ENCODE measurements around the gene IPO11.
"Not testable (repeated sequence)": the region's sequence is repeated elsewhere in the genome, so short reads cannot be mapped to it uniquely, and the experiment has no call there.

IPO11 gene

DNA sequence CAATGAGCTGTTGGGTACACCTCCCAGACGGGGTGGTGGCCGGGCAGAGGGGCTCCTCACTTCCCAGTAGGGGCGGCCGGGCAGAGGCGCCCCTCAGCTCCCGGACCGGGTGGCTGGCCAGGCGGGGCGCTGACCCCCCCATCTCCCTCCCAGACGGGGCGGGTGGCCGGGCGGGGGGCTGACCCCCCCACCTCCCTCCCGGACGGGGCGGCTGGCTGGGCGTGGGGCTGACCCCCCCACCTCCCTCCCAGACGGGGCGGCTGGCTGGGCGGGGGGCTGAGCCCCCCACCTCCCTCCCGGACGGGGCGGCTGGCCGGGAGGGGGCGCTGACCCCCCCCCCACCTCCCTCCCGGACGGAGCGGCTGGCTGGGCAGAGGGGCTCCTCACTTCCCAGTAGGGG lies 100.5 kb downstream of the IPO11 start:
- not testable (repeated sequence) for DNase-seq (ENCODE audit: low read depth, low spot score)

DNA sequence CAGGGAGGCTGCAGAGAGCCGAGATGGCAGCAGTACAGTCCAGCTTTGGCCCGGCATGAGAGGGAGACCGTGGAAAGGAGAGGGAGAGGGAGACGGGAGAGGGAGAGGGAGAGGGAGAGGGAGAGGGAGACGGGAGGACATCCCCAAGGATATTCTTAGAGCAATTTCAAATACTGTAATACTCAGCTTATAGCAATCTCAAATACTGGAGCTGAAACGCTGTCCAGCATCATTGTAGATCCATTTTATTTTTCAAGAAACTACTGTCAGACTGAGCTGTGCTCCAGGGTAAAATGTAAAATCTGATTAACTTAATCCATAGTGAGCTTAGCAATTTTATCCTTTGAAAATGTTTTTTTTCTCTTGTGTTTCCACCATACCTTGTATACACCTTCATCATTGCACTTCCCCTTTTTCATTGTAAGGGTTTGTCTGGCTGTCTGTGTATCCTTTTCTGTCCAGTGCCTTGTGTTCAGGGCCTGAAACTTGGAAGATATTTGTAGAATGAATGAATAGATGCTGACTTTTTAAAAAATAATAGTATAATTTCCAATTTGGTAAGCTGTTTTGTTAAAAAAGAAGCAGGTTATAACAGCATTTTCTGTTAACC lies 102.1 kb downstream of the IPO11 start:
- DNase-seq (ENCODE audit: low read depth, low spot score) = no peak

GRCh38 chr5:62520812-62521211 lies 108.2 kb downstream of the IPO11 start:
- DNase-seq (ENCODE audit: low read depth, low spot score) = not testable (repeated sequence)

DNA sequence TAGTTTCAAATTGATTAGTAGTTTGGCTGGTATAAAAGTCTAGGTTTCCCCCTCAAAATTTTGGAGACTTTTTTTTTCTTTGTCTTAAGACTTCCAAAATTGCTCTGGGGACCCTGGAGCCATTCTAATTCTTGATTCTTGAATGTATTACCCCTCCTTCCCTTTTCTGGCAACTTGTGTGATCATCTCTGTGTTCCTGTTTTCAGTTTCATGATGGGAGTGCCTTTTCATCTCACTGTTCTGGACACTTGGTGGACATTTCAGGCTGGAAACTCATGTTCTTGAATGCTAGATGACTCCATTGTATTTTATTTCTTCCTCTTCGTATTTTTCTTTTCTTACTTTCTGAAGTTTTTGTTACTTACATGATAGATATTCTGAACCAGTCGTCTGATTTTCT lies 108.8 kb downstream of the IPO11 start:
- no peak for DNase-seq (ENCODE audit: low read depth, low spot score)

- no peak for DNase-seq (ENCODE audit: low read depth, low spot score)
Observed at GRCh38 chr5:62522811-62523210, 110.2 kb downstream of the IPO11 start.

- DNase-seq (ENCODE audit: low read depth, low spot score) = no peak
Observed at GRCh38 chr5:62533597-62533996, 121.0 kb downstream of the IPO11 start.

DNA sequence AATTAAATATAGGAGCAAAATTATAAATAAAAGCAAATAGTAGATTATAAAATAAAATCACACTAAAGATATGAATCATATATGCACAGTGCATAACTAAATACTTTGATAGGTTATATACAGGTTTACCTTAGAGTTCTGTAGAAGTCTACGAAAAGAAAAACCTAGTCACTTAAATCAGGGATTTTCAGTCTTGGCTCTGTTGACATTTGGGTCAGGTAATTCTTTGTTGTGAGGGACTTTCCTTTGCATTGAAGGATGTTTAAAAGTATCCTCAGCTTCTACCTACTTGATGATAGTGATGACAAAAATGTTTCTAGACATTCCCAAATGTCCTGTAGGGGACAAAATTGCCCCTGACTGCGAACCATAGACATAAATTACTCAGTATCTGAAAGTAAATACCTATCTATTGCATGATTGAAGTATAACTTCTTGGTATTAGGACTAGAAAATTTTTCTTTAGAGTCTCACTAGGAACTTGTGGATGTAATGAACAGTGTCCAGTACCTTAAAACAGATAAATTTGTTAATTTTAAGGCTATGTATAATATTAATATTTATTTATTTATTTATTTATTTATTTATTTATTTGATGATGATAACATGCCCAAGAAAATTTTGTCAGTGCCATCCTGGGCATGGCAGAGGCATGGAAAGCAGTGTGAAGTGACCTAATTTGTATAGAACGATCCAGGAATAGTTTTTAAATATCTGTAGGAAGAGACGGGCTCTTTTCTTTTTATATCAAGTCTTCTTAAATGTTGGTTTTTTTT lies 122.1 kb downstream of the IPO11 start:
- no peak for DNase-seq (ENCODE audit: low read depth, low spot score)

- DNase-seq (ENCODE audit: low read depth, low spot score) = no peak
Observed at GRCh38 chr5:62536232-62536631, 123.7 kb downstream of the IPO11 start.

DNA sequence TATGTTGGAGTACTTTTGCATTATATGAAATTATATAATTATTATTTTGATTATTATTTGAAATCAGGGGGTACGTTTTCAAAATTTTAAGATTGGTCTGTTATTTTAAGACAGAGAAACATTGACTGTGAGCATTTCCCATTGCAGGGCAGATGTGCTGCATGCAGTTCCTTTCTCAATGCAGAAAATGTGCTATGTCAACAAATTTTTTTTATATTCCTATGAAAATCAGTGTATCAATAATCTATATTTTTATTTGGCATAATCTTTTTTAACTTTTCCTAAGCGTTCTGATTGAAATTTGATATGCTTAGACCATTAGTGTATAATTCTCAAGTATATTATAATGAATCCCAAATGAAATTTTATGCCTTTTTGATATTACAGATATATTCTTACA lies 124.2 kb downstream of the IPO11 start:
- no peak for DNase-seq (ENCODE audit: low read depth, low spot score)

DNA sequence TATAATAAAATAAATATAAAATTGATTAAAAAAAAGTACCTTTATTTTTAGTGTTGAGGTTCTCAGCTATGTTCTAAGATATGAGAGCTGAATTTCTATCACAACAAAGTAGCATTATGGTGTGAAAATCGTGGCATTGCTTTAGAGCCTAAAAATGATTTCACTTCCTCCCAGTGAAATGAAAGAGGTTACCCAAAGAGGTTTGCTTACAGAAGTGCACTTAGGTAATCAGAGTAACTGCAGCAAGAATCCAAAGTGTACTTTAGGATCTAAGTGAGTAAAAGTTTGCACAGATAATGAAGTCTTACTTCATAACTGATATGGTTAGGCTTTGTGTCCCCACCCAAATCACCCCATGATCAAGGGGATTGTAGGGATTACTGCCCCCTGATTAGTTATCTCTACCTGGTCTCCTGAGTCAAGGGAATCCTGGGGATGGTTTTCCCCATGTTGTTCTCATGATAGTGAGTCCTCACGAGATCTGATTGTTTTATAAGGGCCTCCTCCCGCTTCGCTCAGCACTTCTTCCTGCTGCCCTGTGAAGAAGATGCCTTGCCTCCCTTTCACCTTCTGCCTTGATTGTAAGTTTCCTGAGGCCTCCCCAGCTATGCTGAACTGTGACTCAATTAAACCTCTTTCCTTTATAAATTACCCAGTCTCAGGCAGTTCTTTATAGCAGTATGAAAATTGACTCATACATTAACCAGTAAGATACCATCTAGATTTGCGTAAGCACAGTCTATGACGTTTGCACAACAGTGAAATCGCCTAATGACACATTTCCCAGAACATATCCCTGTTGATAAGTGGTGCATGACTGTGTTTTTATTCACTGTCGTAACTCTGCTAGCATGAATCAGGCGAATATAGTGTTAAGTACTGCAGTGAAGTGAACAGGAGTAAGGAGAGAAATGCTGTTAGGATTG lies 125.7 kb downstream of the IPO11 start:
- DNase-seq (ENCODE audit: low read depth, low spot score) = no peak

- no peak for DNase-seq (ENCODE audit: low read depth, low spot score)
Observed at GRCh38 chr5:62542720-62543119, 130.2 kb downstream of the IPO11 start.

DNA sequence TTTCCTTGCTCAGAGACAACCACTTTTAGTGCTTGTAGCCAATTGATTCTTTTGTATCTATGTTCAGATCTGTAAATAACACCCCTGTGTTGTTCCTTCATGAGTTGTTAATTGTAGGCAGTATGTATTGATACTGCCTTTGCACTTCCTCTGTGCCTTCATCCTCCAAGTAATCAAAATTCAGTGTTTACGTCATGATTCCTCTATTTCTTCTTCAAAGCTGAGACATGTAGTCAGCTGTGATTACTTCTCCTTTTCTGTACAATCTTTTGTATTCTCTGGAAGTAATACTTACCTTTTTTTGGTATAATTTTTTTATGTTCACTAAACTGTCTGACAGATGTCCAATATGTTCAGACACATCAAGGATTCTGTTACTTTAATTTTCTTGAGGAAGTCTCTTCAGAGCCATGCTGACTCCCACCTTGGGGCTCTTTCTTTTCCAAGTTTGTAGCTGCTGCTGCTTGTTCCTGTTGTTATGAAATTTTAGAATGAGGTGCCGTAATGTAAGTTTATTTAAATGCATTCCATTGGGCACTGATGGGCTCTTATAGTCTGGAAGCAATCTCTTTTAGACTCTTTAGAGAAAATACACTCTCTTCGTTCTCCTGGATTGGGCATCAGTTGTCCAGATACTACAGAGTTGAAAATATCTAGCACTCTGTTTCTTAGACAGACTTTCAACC lies 135.5 kb downstream of the IPO11 start:
- DNase-seq (ENCODE audit: low read depth, low spot score) = no peak

DNA sequence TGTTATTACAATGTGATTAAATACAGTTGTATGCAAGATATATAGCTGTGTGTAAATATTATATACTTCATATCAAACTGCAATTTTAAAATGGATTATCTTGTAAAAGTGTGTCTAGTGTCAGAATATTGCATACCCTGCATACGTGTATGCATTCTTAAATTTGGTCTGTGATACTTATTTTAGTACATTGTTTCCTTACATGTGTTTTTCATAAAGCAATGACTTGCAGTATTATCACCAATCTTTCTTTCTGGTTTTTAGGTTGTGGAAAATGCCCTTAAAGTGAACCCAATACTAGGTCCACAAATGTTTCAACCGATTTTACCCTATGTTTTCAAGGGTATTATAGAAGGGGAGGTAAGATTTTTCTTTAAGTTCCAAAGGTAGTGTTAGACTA lies 137.5 kb downstream of the IPO11 start:
- no peak for DNase-seq (ENCODE audit: low read depth, low spot score)

DNA sequence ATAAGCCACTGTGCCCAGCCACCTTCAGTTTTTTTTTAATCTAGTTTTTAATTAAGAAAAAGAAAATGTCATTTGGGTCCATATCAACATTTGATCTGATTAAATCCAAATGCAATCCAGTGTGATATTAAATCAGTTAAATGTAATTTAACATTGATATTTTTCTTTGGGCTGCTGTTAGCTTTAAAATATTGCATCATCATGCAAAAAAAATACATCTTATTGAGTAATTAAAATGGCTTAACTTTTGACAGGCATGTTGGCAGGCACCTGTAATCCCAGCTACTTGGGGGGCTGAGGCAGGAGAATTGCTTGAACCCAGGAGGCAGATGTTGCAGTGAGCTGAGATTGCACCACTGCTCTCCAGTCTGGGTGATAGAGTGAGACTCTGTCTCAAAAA lies 143.4 kb downstream of the IPO11 start:
- DNase-seq (ENCODE audit: low read depth, low spot score) = no peak

DNA sequence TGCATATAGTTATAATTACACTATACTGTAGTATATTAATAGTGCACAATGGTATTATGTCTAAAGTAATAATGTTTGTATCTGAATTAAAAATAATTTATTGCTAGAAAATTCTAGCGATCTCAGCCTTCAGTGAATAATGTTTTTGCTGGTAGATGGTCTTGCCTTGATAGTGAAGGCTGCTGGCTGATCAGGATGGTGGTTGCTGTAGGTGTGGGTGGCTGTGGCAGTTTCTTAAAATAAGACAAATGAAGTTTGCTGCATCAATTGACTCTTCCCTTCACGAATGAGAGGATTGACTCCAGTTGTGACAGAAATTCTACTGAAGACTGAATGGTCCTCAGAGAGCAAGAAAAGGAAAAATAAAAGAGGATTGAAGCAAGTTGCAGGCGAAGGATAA lies 146.4 kb downstream of the IPO11 start:
- DNase-seq (ENCODE audit: low read depth, low spot score) = no peak

GRCh38 chr5:62560786-62561185 lies 148.2 kb downstream of the IPO11 start:
- no peak for DNase-seq (ENCODE audit: low read depth, low spot score)

GRCh38 chr5:62561896-62562295 lies 149.3 kb downstream of the IPO11 start:
- DNase-seq (ENCODE audit: low read depth, low spot score) = no peak

GRCh38 chr5:62562867-62563266 lies 150.3 kb downstream of the IPO11 start:
- no peak for DNase-seq (ENCODE audit: low read depth, low spot score)

DNA sequence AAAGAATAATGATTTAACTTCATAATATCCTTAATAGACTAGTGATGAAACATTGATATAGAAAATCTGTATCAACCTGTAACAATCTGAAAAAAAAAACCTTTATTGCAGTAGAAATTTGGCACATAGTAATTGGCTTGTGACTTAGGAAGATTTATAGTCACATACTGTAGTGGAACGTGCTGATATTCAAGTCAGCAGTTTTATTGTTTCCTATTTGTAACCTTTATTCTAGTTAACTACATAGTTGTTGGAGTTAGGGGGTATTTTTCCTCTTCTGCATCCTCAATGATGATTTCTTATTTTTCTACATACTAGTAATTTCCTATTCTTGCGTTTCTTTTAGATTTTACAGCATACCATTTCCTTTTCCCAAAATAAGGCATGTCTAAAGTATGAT lies 151.5 kb downstream of the IPO11 start:
- no peak for DNase-seq (ENCODE audit: low read depth, low spot score)

DNA sequence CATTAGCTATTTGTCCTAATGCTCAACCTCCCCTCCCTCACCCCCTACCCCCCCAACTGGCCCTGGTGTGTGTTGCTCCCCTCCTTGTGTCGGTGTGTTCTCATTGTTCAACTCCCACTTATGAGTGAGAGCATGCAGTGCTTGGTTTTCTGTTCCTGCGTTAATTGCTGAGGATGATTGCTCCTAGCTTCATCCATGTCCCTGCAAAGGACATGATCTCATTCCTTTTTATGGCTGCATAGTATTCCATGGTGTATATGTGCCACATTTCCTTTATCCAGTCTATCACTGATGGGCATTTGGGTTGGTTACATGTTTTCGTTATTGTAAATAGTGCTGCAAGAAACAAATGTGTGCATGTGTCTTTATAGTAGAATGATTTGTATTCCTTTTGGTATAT lies 153.2 kb downstream of the IPO11 start:
- DNase-seq (ENCODE audit: low read depth, low spot score) = not testable (repeated sequence)

DNA sequence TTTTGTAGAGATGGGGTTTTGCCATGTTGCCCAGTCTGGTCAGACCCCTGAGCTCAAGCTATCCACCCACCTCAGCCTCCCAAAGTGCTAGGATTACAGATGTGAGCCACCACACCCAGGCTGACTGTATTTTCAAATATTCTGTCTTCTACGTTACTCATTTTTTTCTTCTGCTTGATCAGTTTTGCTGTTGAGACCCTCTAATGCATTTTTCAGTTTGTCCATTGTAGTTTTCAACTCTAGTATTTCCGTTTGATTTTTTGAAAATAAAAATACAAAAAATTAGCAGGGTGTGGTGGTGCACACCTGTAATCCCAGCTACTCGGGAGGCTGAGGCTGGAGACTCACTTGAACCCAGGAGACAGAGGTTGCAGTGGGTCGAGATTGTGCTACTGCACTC lies 155.6 kb downstream of the IPO11 start:
- DNase-seq (ENCODE audit: low read depth, low spot score) = no peak

Measured in iPS DF 19.7 (cell line).